CD8-positive, alpha-beta memory T cell (primary cell): ENCODE data around the gene CHST1. TPM values are rescaled to one million over a fixed set of nuclear protein-coding genes. Genes with fewer than 3 reads are reported as not detected.

ENCODE experiments used
- polyA plus RNA-seq: library from polyadenylated mRNA; unstranded; fragments of 300-500 nt; fragmentation: Illumina TruSeq; gene quantifications from one replicate; pipeline ENCODE4 v1.2.3, GENCODE V29; 2021
- total RNA-seq, 2 experiments: library from RNA; stranded (reverse); gene quantifications; one replicate each; pipeline ENCODE4 v1.2.3, GENCODE V29; 2021

The CHST1 gene
- total and polyA plus RNA-seq, 3 experiments from 2014 or later = 0.80 to 0.94 TPM; not detected in 1

Other genes starting within 250 kb of the CHST1 start
- gene SLC35C1, start 139.5 kb upstream of the CHST1 start, total RNA-seq = 10 to 100 TPM; 17.7 to 18.1 TPM
- gene SLC35C1, start 139.5 kb upstream of the CHST1 start, polyA plus RNA-seq = 22.4 TPM
- 10 to 100 TPM; 16.6 to 17.8 TPM for gene CRY2, start 181.9 kb upstream of the CHST1 start, total RNA-seq
- 27.1 TPM for gene CRY2, start 181.9 kb upstream of the CHST1 start, polyA plus RNA-seq
- 1 to 10 TPM in 1 of 2 experiments, under 1 TPM in 1; 0.98 to 1.1 TPM for gene MAPK8IP1, start 220.0 kb upstream of the CHST1 start, total RNA-seq
- gene MAPK8IP1, start 220.0 kb upstream of the CHST1 start, polyA plus RNA-seq = 0.23 TPM
- 1 to 10 TPM; 1.1 to 2.0 TPM for gene FREY1, start 241.6 kb upstream of the CHST1 start, total RNA-seq
- 0.43 TPM for gene FREY1, start 241.6 kb upstream of the CHST1 start, polyA plus RNA-seq